Activated CD4-positive, alpha-beta T cell treated with anti-CD3 and anti-CD28 coated beads, Interleukin-2, amount 50 U/mL, for 24 hours (primary cell): ENCODE data around the gene SEMA3B.

Experiments
- DNase-seq, 2 donors: peaks; one replicate each; pipeline ENCODE4 v3.0.0-alpha.2; 2020; ENCODE audit warnings: low read depth in 1 of 2, low spot score in 1 of 2

Gene SEMA3B

DNA sequence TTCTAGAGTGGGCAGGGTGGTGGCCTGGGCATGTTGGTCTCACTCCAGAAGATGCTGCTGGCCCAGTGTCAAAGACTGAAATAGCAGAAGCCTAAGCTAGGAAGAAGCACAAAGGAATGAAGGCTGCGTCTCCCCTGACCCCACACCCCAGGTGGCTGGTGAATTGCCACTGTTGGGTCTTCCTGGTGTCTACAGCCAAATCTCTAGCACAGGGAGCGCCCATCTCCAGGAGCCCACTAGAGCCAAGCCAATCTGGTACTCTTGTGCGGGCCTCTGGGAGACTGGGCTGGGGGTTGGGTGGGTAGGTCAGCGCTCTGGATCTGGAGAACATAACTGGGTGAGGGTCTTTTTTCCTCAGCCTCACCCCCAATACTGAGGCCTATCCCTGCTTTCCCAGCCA is 58.2 kb downstream of the SEMA3B start:
- no peak for DNase-seq
